GM19324 (cell line): ENCODE results near the gene SLC28A2.
"Not testable (repeated sequence)": the region's sequence is repeated elsewhere in the genome, so short reads cannot be mapped to it uniquely, and the experiment has no call there.

Source experiments
- ATAC-seq: cut with Tn5 transposase; IDR thresholded peaks from one replicate; pipeline ENCODE4 v1.9.1; 2021; ENCODE audit warnings: mild to moderate bottlenecking, moderate library complexity; ENCODE audit not compliant: unreplicated experiment, low FRiP score

SLC28A2 gene

GRCh38 chr15:45251888-45252287 is at the start of gene SLC28A2:
TSS of gene SLC28A2 (plus strand) at chr15:45252234. CDS start at chr15:45253216, 982 bp downstream.
- ATAC-seq, result no peak

GRCh38 chr15:45203182-45203581 is 48.9 kb upstream of the SLC28A2 start:
- no peak for ATAC-seq

- ATAC-seq, result no peak
These were observed 46.8 kb upstream of the SLC28A2 start for GRCh38 chr15:45205192-45205591.

- ATAC-seq, result no peak
These were observed 39.5 kb upstream of the SLC28A2 start for GRCh38 chr15:45212493-45212892.

- no peak for ATAC-seq
These were observed 30.9 kb upstream of the SLC28A2 start for GRCh38 chr15:45221053-45221599.

- no peak for ATAC-seq
These were observed 30.1 kb upstream of the SLC28A2 start for GRCh38 chr15:45221967-45222366.

GRCh38 chr15:45224621-45225217 is 27.3 kb upstream of the SLC28A2 start:
- ATAC-seq, result no peak

- no peak for ATAC-seq
These were observed 26.3 kb upstream of the SLC28A2 start for GRCh38 chr15:45225506-45226273.

- no peak for ATAC-seq
These were observed 23.1 kb upstream of the SLC28A2 start for GRCh38 chr15:45228931-45229330.

- no peak for ATAC-seq
These were observed 21.6 kb upstream of the SLC28A2 start for GRCh38 chr15:45230245-45230965.

- no peak for ATAC-seq
These were observed 20.9 kb upstream of the SLC28A2 start for GRCh38 chr15:45231132-45231531.

GRCh38 chr15:45231864-45232562 is 20.0 kb upstream of the SLC28A2 start:
- ATAC-seq, result no peak

GRCh38 chr15:45234562-45235235 is 17.3 kb upstream of the SLC28A2 start:
- no peak for ATAC-seq

- not testable (repeated sequence) for ATAC-seq
These were observed 15.2 kb upstream of the SLC28A2 start for GRCh38 chr15:45236806-45237205.

- ATAC-seq, result no peak
These were observed 9.7 kb upstream of the SLC28A2 start for GRCh38 chr15:45242289-45242688.

- ATAC-seq, result no peak
These were observed 2.8 kb upstream of the SLC28A2 start for GRCh38 chr15:45249125-45249780.

- ATAC-seq, result no peak
These were observed 1.3 kb downstream of the SLC28A2 start for GRCh38 chr15:45253330-45253729.

GRCh38 chr15:45254405-45254804 is 2.4 kb downstream of the SLC28A2 start:
- no peak for ATAC-seq

- ATAC-seq, result not testable (repeated sequence)
These were observed 2.8 kb downstream of the SLC28A2 start for GRCh38 chr15:45254824-45255223.
